ENCODE results near the gene IDI2.

GRCh38 chr10:1024103-1024502, 1.6 kb downstream of the IDI2 start:
- no peak for TF ChIP-seq ATF3 (CRISPR knock-in tag; conservative IDR thresholded peaks at IDR 0.05)
- no peak for TF ChIP-seq RELA (CRISPR knock-in tag; IDR thresholded peaks at IDR 0.05; ENCODE audit: borderline replicate concordance)
- no peak for TF ChIP-seq CTCF (IDR thresholded peaks at IDR 0.05)
- TF ChIP-seq ETV6 (CRISPR knock-in tag; IDR thresholded peaks at IDR 0.05), result no peak
- no peak for TF ChIP-seq JUN (CRISPR knock-in tag; IDR thresholded peaks at IDR 0.05)
